ENCODE results near the gene CD300H.

Gene CD300H

GRCh38 chr17:74567397-74567796, at the start of gene CD300H:
TSS of gene CD300H (minus strand) at chr17:74567509.
- H3K4me3 ChIP-seq (ENCODE audit: low read length): no peak within 1 kb of the TSS
- TF ChIP-seq ZNF274 (IDR thresholded peaks at IDR 0.05; ENCODE audit: low read depth, low read length): no peak

GRCh38 chr17:74616696-74617095, 49.4 kb upstream of the CD300H start:
- H3K4me3 ChIP-seq (ENCODE audit: low read length): no peak overlapping the region
- TF ChIP-seq ZNF274 (IDR thresholded peaks at IDR 0.05; ENCODE audit: low read depth, low read length): no peak

DNA sequence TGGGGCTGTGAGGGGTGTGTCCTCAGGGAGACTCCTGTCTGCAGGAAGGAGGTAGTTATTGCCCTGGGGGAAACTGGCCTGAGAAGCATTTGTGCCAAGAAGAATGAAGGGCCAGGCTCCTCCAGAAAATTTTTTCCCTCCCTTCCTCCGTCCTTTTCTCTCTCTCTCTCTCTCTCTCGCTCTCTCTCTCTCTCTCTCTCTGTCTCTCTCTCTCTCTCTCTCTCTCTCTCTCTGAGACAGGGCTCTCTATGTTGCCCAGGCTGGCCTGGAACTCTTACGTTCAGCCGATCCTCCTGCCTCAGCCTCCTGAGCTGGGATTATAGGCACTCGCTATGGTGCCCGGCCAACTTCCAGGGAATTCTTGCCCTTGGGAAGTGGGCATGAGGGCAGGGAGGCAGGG, 44.7 kb upstream of the CD300H start:
- no peak overlapping the region for H3K4me3 ChIP-seq (ENCODE audit: low read length)
- no peak for TF ChIP-seq ZNF274 (IDR thresholded peaks at IDR 0.05; ENCODE audit: low read depth, low read length)

DNA sequence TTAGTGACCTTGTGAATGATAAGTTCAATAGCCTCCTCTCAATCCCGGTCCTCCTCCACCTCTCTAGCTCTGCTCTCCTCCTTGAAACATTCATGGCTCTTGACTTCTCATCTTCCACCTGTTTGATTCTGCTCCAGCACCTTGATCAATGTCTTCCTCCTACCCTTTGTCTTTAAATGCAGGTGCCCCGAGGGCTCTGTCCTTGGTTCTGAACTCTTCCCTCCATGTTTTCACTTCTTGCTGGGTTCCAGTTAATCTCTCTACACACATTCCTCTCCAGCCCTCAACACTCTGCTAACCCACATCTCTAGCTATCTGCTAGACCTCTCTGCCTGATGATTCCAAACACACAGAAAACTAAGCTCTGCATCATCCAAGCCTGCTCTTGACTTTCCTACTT, 42.8 kb upstream of the CD300H start:
- TF ChIP-seq ZNF274 (IDR thresholded peaks at IDR 0.05; ENCODE audit: low read depth, low read length): no peak
- H3K4me3 ChIP-seq (ENCODE audit: low read length): no peak overlapping the region

DNA sequence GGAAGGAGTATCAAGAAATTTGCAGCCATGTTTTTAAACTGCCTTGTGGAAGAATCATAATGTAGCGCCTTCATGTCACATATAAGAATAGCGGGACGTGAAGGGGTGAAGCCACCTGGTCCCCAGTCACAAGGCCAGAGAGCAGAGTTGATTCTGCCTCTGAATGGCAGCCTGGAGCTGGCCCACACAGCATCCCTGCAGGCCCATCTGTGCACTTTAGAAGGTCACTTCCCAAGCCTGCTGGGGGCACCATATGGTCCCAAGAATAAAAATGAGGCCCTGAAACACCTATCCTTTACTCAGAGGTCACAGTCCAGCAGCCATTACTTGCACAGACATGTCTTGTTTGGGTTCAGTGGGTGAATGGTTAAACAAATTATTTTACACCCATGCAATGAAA, 41.2 kb upstream of the CD300H start:
- no peak overlapping the region for H3K4me3 ChIP-seq (ENCODE audit: low read length)

DNA sequence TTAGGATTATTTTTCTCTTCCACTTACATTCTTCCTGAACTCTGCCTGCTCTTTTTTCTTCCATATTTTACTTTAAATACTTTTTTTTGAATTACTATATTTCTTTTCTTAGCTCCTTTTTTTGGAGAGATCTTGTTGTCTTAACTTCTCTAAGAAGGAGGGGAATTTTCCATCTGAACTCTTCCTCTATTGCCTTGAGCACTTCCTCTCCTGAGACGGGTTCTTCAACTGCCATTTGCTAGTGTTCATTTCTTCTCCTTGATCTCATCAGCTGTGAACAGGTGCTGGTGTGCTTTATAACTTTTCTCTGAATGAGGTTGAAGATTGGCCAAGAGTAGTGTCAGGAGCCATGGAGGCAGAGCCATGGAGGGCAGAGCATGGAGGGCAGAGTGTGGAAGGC, 39.9 kb upstream of the CD300H start:
- H3K4me3 ChIP-seq (ENCODE audit: low read length): no peak overlapping the region
- no peak for TF ChIP-seq ZNF274 (IDR thresholded peaks at IDR 0.05; ENCODE audit: low read depth, low read length)

More for the DNA sequence above, 41.2 kb upstream of the CD300H start:
- no peak for TF ChIP-seq ZNF274 (IDR thresholded peaks at IDR 0.05; ENCODE audit: low read depth, low read length)

- no peak overlapping the region for H3K4me3 ChIP-seq (ENCODE audit: low read length)
- TF ChIP-seq ZNF274 (IDR thresholded peaks at IDR 0.05; ENCODE audit: low read depth, low read length): no peak
Measured at GRCh38 chr17:74606050-74606449, 38.7 kb upstream of the CD300H start.

GRCh38 chr17:74605361-74605760, 38.1 kb upstream of the CD300H start:
- no peak for TF ChIP-seq ZNF274 (IDR thresholded peaks at IDR 0.05; ENCODE audit: low read depth, low read length)
- H3K4me3 ChIP-seq (ENCODE audit: low read length): no peak overlapping the region

DNA sequence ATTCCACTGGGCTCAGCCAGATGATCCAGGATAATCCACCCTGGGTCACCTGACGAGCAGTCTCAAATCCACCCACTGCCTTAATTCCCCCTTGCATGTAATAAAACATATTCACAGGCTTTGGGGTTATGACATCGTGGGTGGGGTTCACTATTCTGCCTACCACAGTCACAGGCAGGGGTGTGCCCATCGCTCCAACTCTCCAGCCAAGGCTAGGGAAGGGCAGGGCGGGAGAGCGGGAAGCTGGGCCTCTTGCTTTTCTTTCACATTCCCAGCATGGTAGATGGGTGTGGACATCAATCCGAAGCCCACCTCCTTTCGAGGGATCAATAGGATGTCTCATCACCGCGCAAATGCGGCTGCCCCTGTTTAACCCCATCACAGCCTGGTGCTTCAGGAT, 37.5 kb upstream of the CD300H start:
- no peak for TF ChIP-seq ZNF274 (IDR thresholded peaks at IDR 0.05; ENCODE audit: low read depth, low read length)
- no peak overlapping the region for H3K4me3 ChIP-seq (ENCODE audit: low read length)

GRCh38 chr17:74604200-74604599, 36.9 kb upstream of the CD300H start:
- no peak overlapping the region for H3K4me3 ChIP-seq (ENCODE audit: low read length)
- TF ChIP-seq ZNF274 (IDR thresholded peaks at IDR 0.05; ENCODE audit: low read depth, low read length): no peak

- TF ChIP-seq ZNF274 (IDR thresholded peaks at IDR 0.05; ENCODE audit: low read depth, low read length): no peak
- no peak overlapping the region for H3K4me3 ChIP-seq (ENCODE audit: low read length)
Measured at GRCh38 chr17:74603746-74604145, 36.4 kb upstream of the CD300H start.

- TF ChIP-seq ZNF274 (IDR thresholded peaks at IDR 0.05; ENCODE audit: low read depth, low read length): no peak
- no peak overlapping the region for H3K4me3 ChIP-seq (ENCODE audit: low read length)
Measured at GRCh38 chr17:74603037-74603635, 35.8 kb upstream of the CD300H start.

DNA sequence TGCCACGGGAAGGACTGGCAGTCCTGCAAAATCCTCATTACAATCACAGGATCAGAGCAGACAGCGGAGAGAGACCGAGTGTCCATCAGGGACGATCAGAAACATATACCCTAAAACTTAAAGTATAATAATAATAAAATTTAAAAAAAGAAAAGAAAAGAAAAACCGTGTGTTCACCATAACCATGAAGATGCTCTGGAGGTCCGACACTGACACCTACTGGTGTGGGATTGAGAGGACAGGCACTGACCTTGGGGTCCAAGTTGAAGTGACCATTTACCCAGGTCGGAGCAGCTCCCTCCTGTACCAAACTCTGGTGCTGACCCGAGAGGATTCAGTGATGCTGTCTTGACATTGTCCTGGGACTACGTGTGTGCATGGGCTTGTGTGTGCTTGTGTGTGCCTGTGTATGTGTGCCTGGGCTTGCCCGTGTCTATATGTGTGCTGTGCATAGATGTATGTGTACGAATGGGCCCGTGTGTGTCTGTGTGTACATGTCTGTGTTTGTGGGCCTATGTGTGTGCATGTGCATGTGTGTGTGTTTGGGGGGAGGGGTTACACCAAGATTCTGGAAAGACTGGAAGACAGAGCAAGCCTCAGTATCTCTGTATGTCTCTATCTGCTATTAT, 34.7 kb upstream of the CD300H start:
- TF ChIP-seq ZNF274 (IDR thresholded peaks at IDR 0.05; ENCODE audit: low read depth, low read length): no peak
- H3K4me3 ChIP-seq (ENCODE audit: low read length): no peak overlapping the region

- TF ChIP-seq ZNF274 (IDR thresholded peaks at IDR 0.05; ENCODE audit: low read depth, low read length): no peak
- H3K4me3 ChIP-seq (ENCODE audit: low read length): no peak overlapping the region
Measured at GRCh38 chr17:74599448-74599939, 32.2 kb upstream of the CD300H start.

GRCh38 chr17:74599023-74599399, 31.7 kb upstream of the CD300H start:
- TF ChIP-seq ZNF274 (IDR thresholded peaks at IDR 0.05; ENCODE audit: low read depth, low read length): no peak
- no peak overlapping the region for H3K4me3 ChIP-seq (ENCODE audit: low read length)
